HepG2 (cell line): Measurements from ENCODE around the gene ZNF431. TPM values are rescaled to one million over a fixed set of nuclear protein-coding genes. Genes with fewer than 3 reads are reported as not detected.

ENCODE experiments used
- MNT ChIP-seq: fragments of 450-650 bp; IDR thresholded peaks from 2 replicates; pipeline ENCODE4 v1.6.1; 2016
- MYNN ChIP-seq: sonication (generic); formaldehyde crosslinking; IDR thresholded peaks from 2 replicates; pipeline ENCODE4 v1.4.0; 2020; ENCODE audit warnings: mild to moderate bottlenecking, low read depth, missing genetic modification reagents
- NKX3-1 ChIP-seq: sonication (generic); formaldehyde crosslinking; IDR thresholded peaks from 2 replicates; pipeline ENCODE4 v1.5.0; 2020; ENCODE audit warnings: missing genetic modification reagents
- SIX1 ChIP-seq: sonication (generic); formaldehyde crosslinking; IDR thresholded peaks from 2 replicates; pipeline ENCODE4 v1.4.0; 2020; ENCODE audit warnings: missing genetic modification reagents, borderline replicate concordance
- SRSF1 ChIP-seq: fragments of 200-400 bp; formaldehyde crosslinking; optimal IDR thresholded peaks from 2 replicates; pipeline ENCODE3; 2017; ENCODE audit warnings: mild to moderate bottlenecking, low read depth, low read length, moderate library complexity
- SRY ChIP-seq: sonication (generic); formaldehyde crosslinking; IDR thresholded peaks from 2 replicates; pipeline ENCODE4 v1.8.0; 2022; ENCODE audit warnings: mild to moderate bottlenecking, missing genetic modification reagents
- THYN1 ChIP-seq: sonication (generic); formaldehyde crosslinking; IDR thresholded peaks from 2 replicates; pipeline ENCODE4 v1.8.1; 2023; ENCODE audit warnings: low read depth, mild to moderate bottlenecking, moderate library complexity, missing genetic modification reagents, borderline replicate concordance
- ZNF567 ChIP-seq: sonication (generic); formaldehyde crosslinking; IDR thresholded peaks from 2 replicates; pipeline ENCODE4 v1.8.1; 2023; ENCODE audit warnings: mild to moderate bottlenecking, missing genetic modification reagents, borderline replicate concordance
- ZZZ3 ChIP-seq: sonication (generic); formaldehyde crosslinking; IDR thresholded peaks from 2 replicates; pipeline ENCODE4 v1.4.0; 2020; ENCODE audit warnings: missing genetic modification reagents, mild to moderate bottlenecking, borderline replicate concordance
- polyA plus RNA-seq, 8 experiments: library from polyadenylated mRNA; depleted of rRNA in 3 of 8; stranded (reverse) in 7 of 8; unstranded in 1 of 8; fragments of >200 nt; fragmentation: Illumina TruSeq in 4 of 8; extraction: Trizol in 4 of 8; gene quantifications; 2 replicates each; pipeline versions ENCODE4 v1.2.1 to v1.2.3, GENCODE V29; 2011 to 2016; ENCODE audit warnings: low read depth in 4 of 8, missing spikeins in 1 of 8, mixed read lengths in 1 of 8; ENCODE audit not compliant: insufficient read depth in 1 of 8
- total RNA-seq, 5 experiments: library from RNA; depleted of rRNA; stranded (reverse); fragments of >200 nt; fragmentation: Illumina TruSeq; extraction: Trizol; gene quantifications; 2 replicates each; pipeline ENCODE4 v1.2.3, GENCODE V29; 2016; ENCODE audit warnings: low read depth in 1 of 5
- TF ChIP-seq, protein P1 (sequence below): sonication (generic); formaldehyde crosslinking; IDR thresholded peaks from 2 replicates; pipeline ENCODE4 v1.4.0; 2020; ENCODE audit warnings: missing genetic modification reagents
- TF ChIP-seq, protein P2 (sequence below): IDR thresholded peaks from 2 replicates; pipeline ENCODE4 v1.6.1; 2012; ENCODE audit warnings: low read length, improper control_type of control experiment
- TF ChIP-seq, protein P3 (sequence below): sonication (generic); formaldehyde crosslinking; IDR thresholded peaks from 2 replicates; pipeline ENCODE4 v1.9.0; 2021; ENCODE audit warnings: missing genetic modification reagents, borderline replicate concordance
- TF ChIP-seq, protein P4 (sequence below): sonication (generic); formaldehyde crosslinking; conservative IDR thresholded peaks from 2 replicates; pipeline ENCODE4 v1.5.0; 2020; ENCODE audit warnings: missing genetic modification reagents
- TF ChIP-seq, protein P5 (sequence below): sonication (generic); formaldehyde crosslinking; conservative IDR thresholded peaks from 2 replicates; pipeline ENCODE4 v1.4.0; 2020; ENCODE audit warnings: missing genetic modification reagents

Gene ZNF431
- total and polyA plus RNA-seq, 2 of the 13 experiments (the other 11 are each of a cell fraction or from before 2014, with no cell fraction given), result 4.4 to 11.8 TPM

- TF ChIP-seq SRSF1 (no peak), ZNF567 (peak; percentile 67; the same call in 1 of the 2 replicates), NKX3-1 (no peak), SIX1 (CRISPR knock-in tag) (no peak), MYNN (no peak), SRY (peak; percentile 83; the same call in 1 of the 2 replicates), ZZZ3 (CRISPR knock-in tag) (no peak; the same call in 1 of the 2 replicates), MNT (no peak), THYN1 (CRISPR knock-in tag) (no peak)
- TF ChIP-seq, protein P1, sequence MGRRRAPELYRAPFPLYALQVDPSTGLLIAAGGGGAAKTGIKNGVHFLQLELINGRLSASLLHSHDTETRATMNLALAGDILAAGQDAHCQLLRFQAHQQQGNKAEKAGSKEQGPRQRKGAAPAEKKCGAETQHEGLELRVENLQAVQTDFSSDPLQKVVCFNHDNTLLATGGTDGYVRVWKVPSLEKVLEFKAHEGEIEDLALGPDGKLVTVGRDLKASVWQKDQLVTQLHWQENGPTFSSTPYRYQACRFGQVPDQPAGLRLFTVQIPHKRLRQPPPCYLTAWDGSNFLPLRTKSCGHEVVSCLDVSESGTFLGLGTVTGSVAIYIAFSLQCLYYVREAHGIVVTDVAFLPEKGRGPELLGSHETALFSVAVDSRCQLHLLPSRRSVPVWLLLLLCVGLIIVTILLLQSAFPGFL (CRISPR knock-in tag), result no peak
- TF ChIP-seq, protein P2, sequence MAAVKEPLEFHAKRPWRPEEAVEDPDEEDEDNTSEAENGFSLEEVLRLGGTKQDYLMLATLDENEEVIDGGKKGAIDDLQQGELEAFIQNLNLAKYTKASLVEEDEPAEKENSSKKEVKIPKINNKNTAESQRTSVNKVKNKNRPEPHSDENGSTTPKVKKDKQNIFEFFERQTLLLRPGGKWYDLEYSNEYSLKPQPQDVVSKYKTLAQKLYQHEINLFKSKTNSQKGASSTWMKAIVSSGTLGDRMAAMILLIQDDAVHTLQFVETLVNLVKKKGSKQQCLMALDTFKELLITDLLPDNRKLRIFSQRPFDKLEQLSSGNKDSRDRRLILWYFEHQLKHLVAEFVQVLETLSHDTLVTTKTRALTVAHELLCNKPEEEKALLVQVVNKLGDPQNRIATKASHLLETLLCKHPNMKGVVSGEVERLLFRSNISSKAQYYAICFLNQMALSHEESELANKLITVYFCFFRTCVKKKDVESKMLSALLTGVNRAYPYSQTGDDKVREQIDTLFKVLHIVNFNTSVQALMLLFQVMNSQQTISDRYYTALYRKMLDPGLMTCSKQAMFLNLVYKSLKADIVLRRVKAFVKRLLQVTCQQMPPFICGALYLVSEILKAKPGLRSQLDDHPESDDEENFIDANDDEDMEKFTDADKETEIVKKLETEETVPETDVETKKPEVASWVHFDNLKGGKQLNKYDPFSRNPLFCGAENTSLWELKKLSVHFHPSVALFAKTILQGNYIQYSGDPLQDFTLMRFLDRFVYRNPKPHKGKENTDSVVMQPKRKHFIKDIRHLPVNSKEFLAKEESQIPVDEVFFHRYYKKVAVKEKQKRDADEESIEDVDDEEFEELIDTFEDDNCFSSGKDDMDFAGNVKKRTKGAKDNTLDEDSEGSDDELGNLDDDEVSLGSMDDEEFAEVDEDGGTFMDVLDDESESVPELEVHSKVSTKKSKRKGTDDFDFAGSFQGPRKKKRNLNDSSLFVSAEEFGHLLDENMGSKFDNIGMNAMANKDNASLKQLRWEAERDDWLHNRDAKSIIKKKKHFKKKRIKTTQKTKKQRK, result no peak
- TF ChIP-seq, protein P3, sequence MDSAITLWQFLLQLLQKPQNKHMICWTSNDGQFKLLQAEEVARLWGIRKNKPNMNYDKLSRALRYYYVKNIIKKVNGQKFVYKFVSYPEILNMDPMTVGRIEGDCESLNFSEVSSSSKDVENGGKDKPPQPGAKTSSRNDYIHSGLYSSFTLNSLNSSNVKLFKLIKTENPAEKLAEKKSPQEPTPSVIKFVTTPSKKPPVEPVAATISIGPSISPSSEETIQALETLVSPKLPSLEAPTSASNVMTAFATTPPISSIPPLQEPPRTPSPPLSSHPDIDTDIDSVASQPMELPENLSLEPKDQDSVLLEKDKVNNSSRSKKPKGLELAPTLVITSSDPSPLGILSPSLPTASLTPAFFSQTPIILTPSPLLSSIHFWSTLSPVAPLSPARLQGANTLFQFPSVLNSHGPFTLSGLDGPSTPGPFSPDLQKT (CRISPR knock-in tag), result no peak
- TF ChIP-seq, protein P4, sequence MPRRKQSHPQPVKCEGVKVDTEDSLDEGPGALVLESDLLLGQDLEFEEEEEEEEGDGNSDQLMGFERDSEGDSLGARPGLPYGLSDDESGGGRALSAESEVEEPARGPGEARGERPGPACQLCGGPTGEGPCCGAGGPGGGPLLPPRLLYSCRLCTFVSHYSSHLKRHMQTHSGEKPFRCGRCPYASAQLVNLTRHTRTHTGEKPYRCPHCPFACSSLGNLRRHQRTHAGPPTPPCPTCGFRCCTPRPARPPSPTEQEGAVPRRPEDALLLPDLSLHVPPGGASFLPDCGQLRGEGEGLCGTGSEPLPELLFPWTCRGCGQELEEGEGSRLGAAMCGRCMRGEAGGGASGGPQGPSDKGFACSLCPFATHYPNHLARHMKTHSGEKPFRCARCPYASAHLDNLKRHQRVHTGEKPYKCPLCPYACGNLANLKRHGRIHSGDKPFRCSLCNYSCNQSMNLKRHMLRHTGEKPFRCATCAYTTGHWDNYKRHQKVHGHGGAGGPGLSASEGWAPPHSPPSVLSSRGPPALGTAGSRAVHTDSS (CRISPR knock-in tag), result no peak
- TF ChIP-seq, protein P5, sequence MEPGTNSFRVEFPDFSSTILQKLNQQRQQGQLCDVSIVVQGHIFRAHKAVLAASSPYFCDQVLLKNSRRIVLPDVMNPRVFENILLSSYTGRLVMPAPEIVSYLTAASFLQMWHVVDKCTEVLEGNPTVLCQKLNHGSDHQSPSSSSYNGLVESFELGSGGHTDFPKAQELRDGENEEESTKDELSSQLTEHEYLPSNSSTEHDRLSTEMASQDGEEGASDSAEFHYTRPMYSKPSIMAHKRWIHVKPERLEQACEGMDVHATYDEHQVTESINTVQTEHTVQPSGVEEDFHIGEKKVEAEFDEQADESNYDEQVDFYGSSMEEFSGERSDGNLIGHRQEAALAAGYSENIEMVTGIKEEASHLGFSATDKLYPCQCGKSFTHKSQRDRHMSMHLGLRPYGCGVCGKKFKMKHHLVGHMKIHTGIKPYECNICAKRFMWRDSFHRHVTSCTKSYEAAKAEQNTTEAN (CRISPR knock-in tag), result no peak
Measured at GRCh38 chr19:21141787-21142464, at the start of gene ZNF431 (continued).
